ENCODE results near the gene MTUS2. TPM values are rescaled to one million over a fixed set of nuclear protein-coding genes. Genes with fewer than 3 reads are reported as not detected.

The MTUS2 gene
- total and polyA plus RNA-seq, 9 of the 15 experiments (the other 6 are each of a cell fraction or from before 2014, with no cell fraction given), result 0.01 to 0.28 (median 0.06) TPM; not detected in 1

DNA sequence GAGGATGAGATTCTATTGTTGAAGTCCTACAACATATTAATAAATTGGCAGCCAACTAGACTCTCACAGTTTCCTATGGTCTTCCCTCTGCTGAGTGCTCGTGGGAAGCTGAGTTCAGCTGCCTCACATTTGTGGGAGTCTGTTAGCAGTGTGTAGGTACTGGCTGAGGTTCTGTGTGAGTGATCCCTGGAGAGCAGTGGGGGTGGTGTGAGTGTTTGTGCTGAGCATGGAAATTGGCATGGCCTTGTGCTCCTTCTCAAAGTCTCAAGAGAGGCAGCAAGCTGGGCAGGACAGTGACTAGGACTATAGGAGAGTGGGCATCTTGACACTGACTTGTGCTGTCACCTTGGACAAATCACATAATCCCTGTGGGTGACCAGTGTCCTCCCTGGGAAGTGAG lies 298.3 kb downstream of the MTUS2 start (continued):
- no peak for TF ChIP-seq MAZ (CRISPR knock-in tag; conservative IDR thresholded peaks at IDR 0.05 in 1 of 2, IDR thresholded peaks at IDR 0.05 in 1 of 2)
- TF ChIP-seq ZNF174 (CRISPR knock-in tag; IDR thresholded peaks at IDR 0.05), result no peak
- TF ChIP-seq, protein P1, sequence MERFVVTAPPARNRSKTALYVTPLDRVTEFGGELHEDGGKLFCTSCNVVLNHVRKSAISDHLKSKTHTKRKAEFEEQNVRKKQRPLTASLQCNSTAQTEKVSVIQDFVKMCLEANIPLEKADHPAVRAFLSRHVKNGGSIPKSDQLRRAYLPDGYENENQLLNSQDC (CRISPR knock-in tag; IDR thresholded peaks at IDR 0.05), result no peak
- TF ChIP-seq ARID1B (IDR thresholded peaks at IDR 0.05), result no peak
- TF ChIP-seq, protein P2, sequence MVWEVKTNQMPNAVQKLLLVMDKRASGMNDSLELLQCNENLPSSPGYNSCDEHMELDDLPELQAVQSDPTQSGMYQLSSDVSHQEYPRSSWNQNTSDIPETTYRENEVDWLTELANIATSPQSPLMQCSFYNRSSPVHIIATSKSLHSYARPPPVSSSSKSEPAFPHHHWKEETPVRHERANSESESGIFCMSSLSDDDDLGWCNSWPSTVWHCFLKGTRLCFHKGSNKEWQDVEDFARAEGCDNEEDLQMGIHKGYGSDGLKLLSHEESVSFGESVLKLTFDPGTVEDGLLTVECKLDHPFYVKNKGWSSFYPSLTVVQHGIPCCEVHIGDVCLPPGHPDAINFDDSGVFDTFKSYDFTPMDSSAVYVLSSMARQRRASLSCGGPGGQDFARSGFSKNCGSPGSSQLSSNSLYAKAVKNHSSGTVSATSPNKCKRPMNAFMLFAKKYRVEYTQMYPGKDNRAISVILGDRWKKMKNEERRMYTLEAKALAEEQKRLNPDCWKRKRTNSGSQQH (CRISPR knock-in tag; IDR thresholded peaks at IDR 0.05), result no peak
- TF ChIP-seq ZNF445 (CRISPR knock-in tag; IDR thresholded peaks at IDR 0.05; ENCODE audit: low read depth), result no peak
- no peak for TF ChIP-seq TEAD2 (tag; IDR thresholded peaks at IDR 0.05)
- TF ChIP-seq RBM15 (IDR thresholded peaks at IDR 0.05; ENCODE audit: insufficient read depth, low read length), result no peak

GRCh38 chr13:29125191-29125933 lies 305.2 kb downstream of the MTUS2 start:
- in situ Hi-C loops (cut with MboI), result no loop called here
- no peak overlapping the region for H3K4me3 ChIP-seq
- no peak for ATAC-seq

More at GRCh38 chr13:29125191-29125933, 305.2 kb downstream of the MTUS2 start:
- WGBS (ENCODE audit: insufficient coverage, low coverage, missing lambda C conversion rate), result 0% methylated on average over 5 of the region's 5 CpGs
- no peaks in the 10 kb centered on the region for H4K20me1 ChIP-seq (replicated peaks; ENCODE audit: control insufficient read depth, insufficient read depth, low read length)
- H3K27ac ChIP-seq (ENCODE audit: extremely low read depth, low read depth, low read length), result no peak overlapping the region
- TF ChIP-seq SIRT6 (IDR thresholded peaks at IDR 0.05; ENCODE audit: low read depth, low read length), result no peak
- TF ChIP-seq TSC22D4 (tag; IDR thresholded peaks at IDR 0.05), result no peak
- TF ChIP-seq MAFK (IDR thresholded peaks at IDR 0.05; ENCODE audit: low read length), result no peak
- TF ChIP-seq NEUROD1 (IDR thresholded peaks at IDR 0.05; ENCODE audit: borderline replicate concordance, low read depth, low read length, partially characterized antibody), result no peak
- TF ChIP-seq BDP1 (IDR thresholded peaks at IDR 0.05; ENCODE audit: insufficient read depth, insufficient read length), result no peak
- TF ChIP-seq ZNF165 (CRISPR knock-in tag; IDR thresholded peaks at IDR 0.05; ENCODE audit: borderline replicate concordance), result no peak
- no peak for TF ChIP-seq ZEB2 (IDR thresholded peaks at IDR 0.05)
- TF ChIP-seq ZNF224 (CRISPR knock-in tag; IDR thresholded peaks at IDR 0.05), result no peak
- TF ChIP-seq ZNF384 (IDR thresholded peaks at IDR 0.05; ENCODE audit: low read depth, low read length), result no peak
- TF ChIP-seq POLR2AphosphoS2 (IDR thresholded peaks at IDR 0.05; ENCODE audit: low read length), result no peak
- H3K79me2 ChIP-seq (ENCODE audit: control insufficient read depth, insufficient read depth, low read length), result no peaks in the 10 kb centered on the region
- H3K4me2 ChIP-seq (ENCODE audit: insufficient read depth, low read length), result no peak overlapping the region
- no peak for DNase-seq (ENCODE audit: extremely low read depth in 1 of 4, low spot score in 3 of 4)
- H3K9me1 ChIP-seq (ENCODE audit: control insufficient read depth, insufficient read depth, low read length), result no peaks in the 10 kb centered on the region
- H3K27me3 ChIP-seq (ENCODE audit: control insufficient read depth in 2 of 2, insufficient read depth in 2 of 2, low read length in 2 of 2), result no peaks in the 10 kb centered on the region
- no peaks in the 10 kb centered on the region for H3K9me3 ChIP-seq (replicated peaks; ENCODE audit: control insufficient read depth, insufficient read depth, low read depth, low read length)
- no TSS peak for BruUV-seq (replicated peaks)
- ChIA-PET CTCF (ENCODE audit: low intra/inter-chr PET ratio) (no interaction called here), POLR2A (no interaction called here)
- no peak overlapping the region for H2AFZ ChIP-seq (ENCODE audit: low read depth, low read length)
- no peak overlapping the region for H3K9ac ChIP-seq (ENCODE audit: insufficient read depth in 1 of 2, low read depth in 2 of 2, low read length in 2 of 2)
- intact Hi-C loops (cut with micrococcal nuclease), result no loop called here
- H3K4me1 ChIP-seq (replicated peaks in 1 of 2; ENCODE audit: control insufficient read depth in 2 of 2, insufficient read depth in 2 of 2, low read length in 2 of 2), result no peaks in the 10 kb centered on the region
- no peaks in the 10 kb centered on the region for H3K36me3 ChIP-seq (ENCODE audit: control insufficient read depth, insufficient read depth, low read length)
- no peak for FAIRE-seq

Data from K562 (cell line).